Measurements from ENCODE around the gene FLT3. TPM values are rescaled to one million over a fixed set of nuclear protein-coding genes. Genes with fewer than 3 reads are reported as not detected.
"Not testable (repeated sequence)": the region's sequence is repeated elsewhere in the genome, so short reads cannot be mapped to it uniquely, and the experiment has no call there.

FLT3 gene
- total and polyA plus RNA-seq, 7 donors, result 0.23 to 3.5 (median 2.0) TPM; not detected in 1

DNA sequence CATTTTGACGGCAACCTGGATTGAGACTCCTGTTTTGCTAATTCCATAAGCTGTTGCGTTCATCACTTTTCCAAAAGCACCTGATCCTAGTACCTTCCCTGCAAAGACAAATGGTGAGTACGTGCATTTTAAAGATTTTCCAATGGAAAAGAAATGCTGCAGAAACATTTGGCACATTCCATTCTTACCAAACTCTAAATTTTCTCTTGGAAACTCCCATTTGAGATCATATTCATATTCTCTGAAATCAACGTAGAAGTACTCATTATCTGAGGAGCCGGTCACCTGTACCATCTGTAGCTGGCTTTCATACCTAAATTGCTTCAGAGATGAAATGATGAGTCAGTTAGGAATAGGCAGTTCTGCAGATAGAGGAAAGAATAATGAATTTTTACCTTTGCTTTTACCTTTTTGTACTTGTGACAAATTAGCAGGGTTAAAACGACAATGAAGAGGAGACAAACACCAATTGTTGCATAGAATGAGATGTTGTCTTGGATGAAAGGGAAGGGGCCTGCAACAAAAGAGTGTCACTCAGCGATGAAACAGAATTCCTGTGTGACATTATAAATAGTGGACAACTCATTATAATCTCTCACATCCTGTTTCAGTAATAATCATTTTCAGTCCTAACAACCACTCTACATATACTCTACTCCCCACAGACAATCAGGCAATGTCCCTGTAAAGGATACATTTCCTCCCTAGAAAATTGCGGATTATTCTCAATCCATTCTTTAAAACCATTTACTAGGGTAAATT lies 66.3 kb downstream of the FLT3 start:
- H3K4me3 ChIP-seq, result no peak overlapping the region
- no peaks in the 10 kb centered on the region for H3K27me3 ChIP-seq
- intact Hi-C loops (cut with DNase I), result no loop called here
- no peaks in the 10 kb centered on the region for H3K36me3 ChIP-seq
- H3K9me3 ChIP-seq, result no peaks in the 10 kb centered on the region
- DNase-seq, result no peak
- no peaks in the 10 kb centered on the region for H3K4me1 ChIP-seq
- WGBS, 2 donors, result 91 to 92% methylated on average over 8 of the region's 8 CpGs
- H3K27ac ChIP-seq, result no peak overlapping the region
- TF ChIP-seq, protein P1, sequence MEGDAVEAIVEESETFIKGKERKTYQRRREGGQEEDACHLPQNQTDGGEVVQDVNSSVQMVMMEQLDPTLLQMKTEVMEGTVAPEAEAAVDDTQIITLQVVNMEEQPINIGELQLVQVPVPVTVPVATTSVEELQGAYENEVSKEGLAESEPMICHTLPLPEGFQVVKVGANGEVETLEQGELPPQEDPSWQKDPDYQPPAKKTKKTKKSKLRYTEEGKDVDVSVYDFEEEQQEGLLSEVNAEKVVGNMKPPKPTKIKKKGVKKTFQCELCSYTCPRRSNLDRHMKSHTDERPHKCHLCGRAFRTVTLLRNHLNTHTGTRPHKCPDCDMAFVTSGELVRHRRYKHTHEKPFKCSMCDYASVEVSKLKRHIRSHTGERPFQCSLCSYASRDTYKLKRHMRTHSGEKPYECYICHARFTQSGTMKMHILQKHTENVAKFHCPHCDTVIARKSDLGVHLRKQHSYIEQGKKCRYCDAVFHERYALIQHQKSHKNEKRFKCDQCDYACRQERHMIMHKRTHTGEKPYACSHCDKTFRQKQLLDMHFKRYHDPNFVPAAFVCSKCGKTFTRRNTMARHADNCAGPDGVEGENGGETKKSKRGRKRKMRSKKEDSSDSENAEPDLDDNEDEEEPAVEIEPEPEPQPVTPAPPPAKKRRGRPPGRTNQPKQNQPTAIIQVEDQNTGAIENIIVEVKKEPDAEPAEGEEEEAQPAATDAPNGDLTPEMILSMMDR (IDR thresholded peaks at IDR 0.05), result no peak
- no peak for TF ChIP-seq POLR2AphosphoS5 (IDR thresholded peaks at IDR 0.05)
- no peak for TF ChIP-seq EP300 (IDR thresholded peaks at IDR 0.05)
- no peak for TF ChIP-seq POLR2A (IDR thresholded peaks at IDR 0.05)

- intact Hi-C loops (cut with DNase I); H3K27ac ChIP-seq; H3K36me3 ChIP-seq; H3K27me3 ChIP-seq; DNase-seq; H3K4me3 ChIP-seq; H3K9me3 ChIP-seq; H3K4me1 ChIP-seq: not testable (repeated sequence)
- 88 to 90% methylated on average over 1 of the region's 1 CpG for WGBS, 2 donors
Measured at GRCh38 chr13:28032438-28032837, 67.9 kb downstream of the FLT3 start.

DNA sequence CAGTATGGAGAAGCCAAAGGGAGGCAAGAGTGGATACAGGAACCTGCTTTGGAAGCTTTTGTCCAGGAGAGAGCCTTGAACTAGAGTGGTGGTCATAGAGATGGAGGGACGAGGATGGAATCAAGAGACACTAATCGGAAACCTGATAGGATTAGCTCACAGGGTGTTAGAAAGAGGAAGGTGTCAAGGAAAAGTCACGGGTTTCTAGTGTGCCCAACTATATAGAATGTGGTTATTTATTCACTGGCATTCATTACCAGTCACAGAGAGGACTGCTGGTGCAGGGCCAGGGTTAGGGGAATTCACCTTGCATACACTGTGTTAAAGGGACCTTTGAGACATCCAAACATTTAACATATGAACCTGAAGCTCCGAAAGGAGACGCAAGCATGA lies 68.5 kb downstream of the FLT3 start:
- Histone ChIP-seq H3K4me3 (no peak overlapping the region), H3K27me3 (no peaks in the 10 kb centered on the region), H3K27ac (no peak overlapping the region), H3K4me1 (no peaks in the 10 kb centered on the region), H3K36me3 (no peaks in the 10 kb centered on the region), H3K9me3 (no peaks in the 10 kb centered on the region)
- intact Hi-C loops (cut with DNase I), result no loop called here
- WGBS, 2 donors, result 79 to 84% methylated on average over 5 of the region's 5 CpGs
- no peak for DNase-seq
- no peak for TF ChIP-seq POLR2AphosphoS5 (IDR thresholded peaks at IDR 0.05)
- TF ChIP-seq POLR2A (IDR thresholded peaks at IDR 0.05), result no peak
- TF ChIP-seq, protein P1 (IDR thresholded peaks at IDR 0.05), result no peak
- no peak for TF ChIP-seq EP300 (IDR thresholded peaks at IDR 0.05)

- intact Hi-C loops (cut with DNase I), result no loop called here
- Histone ChIP-seq H3K9me3 (no peaks in the 10 kb centered on the region), H3K4me3 (no peak overlapping the region), H3K36me3 (no peaks in the 10 kb centered on the region), H3K27ac (no peak overlapping the region), H3K27me3 (no peaks in the 10 kb centered on the region), H3K4me1 (no peaks in the 10 kb centered on the region)
- DNase-seq, result peak; percentile 67
- WGBS, 2 donors, result 73 to 86% methylated on average over 10 of the region's 10 CpGs
- TF ChIP-seq, protein P1 (IDR thresholded peaks at IDR 0.05), result no peak
- TF ChIP-seq EP300 (IDR thresholded peaks at IDR 0.05) (no peak), POLR2AphosphoS5 (IDR thresholded peaks at IDR 0.05) (no peak), POLR2A (IDR thresholded peaks at IDR 0.05) (no peak)
Measured at GRCh38 chr13:28031220-28031895, 69.0 kb downstream of the FLT3 start.

GRCh38 chr13:28027607-28028364 lies 72.6 kb downstream of the FLT3 start:
- no peaks in the 10 kb centered on the region for H3K9me3 ChIP-seq
- no peak overlapping the region for H3K4me3 ChIP-seq
- intact Hi-C loops (cut with DNase I), result no loop called here
- WGBS, 2 donors, result 63 to 71% methylated on average over 8 of the region's 8 CpGs
- TF ChIP-seq, protein P1 (IDR thresholded peaks at IDR 0.05), result no peak
- no peak for TF ChIP-seq EP300 (IDR thresholded peaks at IDR 0.05)
- no peak for TF ChIP-seq POLR2AphosphoS5 (IDR thresholded peaks at IDR 0.05)
- TF ChIP-seq POLR2A (IDR thresholded peaks at IDR 0.05), result no peak
- no peaks in the 10 kb centered on the region for H3K27me3 ChIP-seq
- no peaks in the 10 kb centered on the region for H3K36me3 ChIP-seq
- no peak overlapping the region for H3K27ac ChIP-seq
- H3K4me1 ChIP-seq, result no peaks in the 10 kb centered on the region
- no peak for DNase-seq

Data from sigmoid colon (tissue), 7 donors.